ENCODE data around the gene OR2C3.
A peak's percentile ranks its signal among the peaks of the same experiment; 100 is the strongest.
"Not testable (repeated sequence)": the region's sequence is repeated elsewhere in the genome, so short reads cannot be mapped to it uniquely, and the experiment has no call there.

Gene OR2C3

DNA sequence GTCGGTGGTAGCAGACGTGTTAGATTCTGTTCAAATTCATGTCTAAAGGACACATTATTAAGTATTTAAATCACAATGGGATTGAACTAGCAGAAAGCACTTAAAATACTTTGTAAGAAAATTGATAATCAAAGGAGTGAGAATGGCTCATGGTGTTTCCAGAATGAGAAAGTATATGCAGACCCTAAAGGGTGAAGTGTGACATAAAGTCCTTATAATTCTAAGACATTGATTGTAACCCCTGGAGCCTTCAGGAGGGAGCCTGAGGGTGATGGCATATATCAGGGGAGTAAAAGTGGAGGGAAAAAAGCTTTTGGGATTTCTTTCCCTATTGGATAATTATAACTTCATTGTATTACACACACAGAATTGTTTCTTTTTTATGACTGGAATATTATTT lies at the start of gene OR2C3:
Gene OR2C3 (minus strand): TSS at position 101 of the 400 bp plus-strand sequence. CDS start 3,929 bp downstream, outside the sequence.
- no peak for DNase-seq

DNA sequence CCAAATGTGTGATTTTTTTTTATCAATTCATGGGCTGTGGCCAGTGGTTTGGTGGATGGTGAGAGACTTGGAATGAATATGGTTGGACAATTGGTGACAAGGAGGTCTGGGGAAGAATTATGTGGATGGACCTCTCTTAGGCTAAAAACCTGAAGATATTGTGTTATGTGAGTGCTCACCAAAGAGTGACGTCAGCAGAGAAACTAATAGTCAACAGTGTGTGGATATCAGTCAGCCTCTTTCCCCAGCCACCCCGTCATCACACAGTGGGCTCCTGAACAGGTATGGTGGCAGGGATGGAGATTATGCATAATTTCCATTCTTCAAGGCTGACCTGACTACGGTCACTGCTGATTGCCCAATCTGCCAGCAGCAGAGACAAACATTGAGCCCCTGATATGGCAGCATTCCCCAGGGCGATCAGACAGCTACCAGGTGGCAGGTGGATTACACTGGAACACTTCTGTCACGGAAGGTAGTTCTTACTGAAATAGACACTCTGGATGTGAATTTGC lies 42.8 kb upstream of the OR2C3 start:
- no peak for DNase-seq

DNA sequence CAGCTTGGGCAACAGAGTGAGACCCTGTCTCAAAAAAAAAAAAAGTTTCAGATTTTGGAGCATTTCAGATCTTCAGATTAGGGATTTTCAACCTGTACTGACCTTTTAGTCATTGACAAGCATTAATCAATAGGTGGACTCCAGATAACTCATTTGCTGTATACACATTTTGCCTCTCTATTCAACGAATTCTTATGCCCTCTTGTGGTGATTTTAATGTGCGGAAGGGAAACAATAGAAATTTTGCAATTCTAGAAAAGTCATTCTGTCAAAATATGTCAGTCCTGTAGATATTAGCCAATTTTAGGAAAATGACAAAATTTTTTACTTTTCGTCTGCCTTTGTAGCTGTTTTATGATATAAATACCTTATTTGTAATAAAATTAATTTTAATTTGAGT lies 40.3 kb upstream of the OR2C3 start:
- DNase-seq: peak; percentile 8

DNA sequence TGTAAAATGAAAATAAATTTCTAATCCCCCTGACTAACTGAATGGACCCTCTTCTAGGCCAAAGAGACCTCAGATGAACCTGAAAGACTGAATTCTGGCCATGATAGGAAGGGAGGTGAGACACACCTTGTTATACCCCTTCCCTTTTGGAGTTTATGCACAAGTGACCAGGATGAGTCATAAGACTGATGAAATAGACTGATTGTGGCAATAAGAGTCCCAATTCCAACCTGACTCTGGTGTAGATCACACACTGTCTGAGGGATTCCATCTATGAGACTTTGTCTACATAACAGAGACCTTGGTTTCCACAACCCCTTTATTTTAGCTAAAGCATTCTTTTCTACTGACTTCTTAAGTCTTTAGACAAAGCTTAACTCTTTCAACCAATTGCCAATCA lies 38.4 kb upstream of the OR2C3 start:
- no peak for DNase-seq

DNA sequence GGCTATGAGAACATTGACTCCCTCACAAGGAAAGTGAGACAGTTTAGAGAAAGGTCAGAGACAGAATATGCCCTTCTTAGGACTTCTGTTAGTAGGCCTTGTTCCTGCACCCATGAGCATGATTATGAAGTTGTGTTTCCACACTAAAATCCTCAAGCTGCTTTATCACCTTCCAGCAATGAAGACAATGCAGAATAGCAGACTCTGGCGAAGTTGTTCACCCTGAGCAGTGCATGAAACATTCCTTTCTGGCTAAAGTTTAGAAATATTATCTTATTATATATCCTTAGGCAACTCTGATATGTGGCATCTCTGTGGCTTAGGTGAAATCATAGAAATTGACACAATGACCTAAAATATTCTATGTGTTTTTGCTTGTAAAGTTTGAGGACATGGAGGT lies 38.0 kb upstream of the OR2C3 start:
- no peak for DNase-seq

DNA sequence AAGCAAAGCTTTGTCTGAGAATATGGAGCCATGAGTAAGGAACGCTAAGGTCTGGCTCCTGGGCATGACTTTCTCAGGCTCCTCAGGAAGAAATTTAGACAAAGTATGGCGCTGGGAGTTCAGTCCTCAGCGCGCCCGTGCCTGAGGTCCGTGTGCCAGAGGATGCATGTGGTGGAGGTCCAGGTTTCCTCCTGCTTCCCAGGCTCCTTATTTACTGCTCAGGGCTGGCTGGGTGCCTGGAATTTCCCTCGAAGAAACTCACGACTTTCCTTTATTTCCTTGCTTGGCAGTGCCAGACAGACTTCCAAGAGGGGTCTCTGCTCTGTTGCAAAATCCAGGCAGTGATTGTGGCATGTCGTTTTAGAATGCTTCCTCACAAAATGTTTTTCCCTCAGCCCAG lies 26.0 kb upstream of the OR2C3 start:
- no peak for DNase-seq

DNA sequence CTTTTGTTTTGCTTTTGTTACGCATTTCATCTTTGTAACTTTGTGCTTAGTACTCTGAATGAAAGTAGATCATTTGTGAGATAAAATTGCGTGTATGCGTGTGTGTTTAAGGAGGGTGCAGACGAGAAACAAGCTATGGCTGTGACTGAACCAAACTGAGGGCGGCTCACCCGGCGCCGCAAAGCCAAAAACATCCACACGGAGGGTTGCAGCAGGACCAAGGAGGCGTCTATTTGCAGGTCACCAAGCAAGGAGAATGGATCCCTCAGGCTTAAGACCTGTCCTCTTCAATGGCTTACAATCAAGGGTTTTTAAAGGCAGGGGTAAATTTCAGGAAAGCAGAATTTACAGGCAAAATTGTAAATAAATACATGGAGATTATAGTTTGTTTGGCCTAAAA lies 25.5 kb upstream of the OR2C3 start:
- DNase-seq: no peak

DNA sequence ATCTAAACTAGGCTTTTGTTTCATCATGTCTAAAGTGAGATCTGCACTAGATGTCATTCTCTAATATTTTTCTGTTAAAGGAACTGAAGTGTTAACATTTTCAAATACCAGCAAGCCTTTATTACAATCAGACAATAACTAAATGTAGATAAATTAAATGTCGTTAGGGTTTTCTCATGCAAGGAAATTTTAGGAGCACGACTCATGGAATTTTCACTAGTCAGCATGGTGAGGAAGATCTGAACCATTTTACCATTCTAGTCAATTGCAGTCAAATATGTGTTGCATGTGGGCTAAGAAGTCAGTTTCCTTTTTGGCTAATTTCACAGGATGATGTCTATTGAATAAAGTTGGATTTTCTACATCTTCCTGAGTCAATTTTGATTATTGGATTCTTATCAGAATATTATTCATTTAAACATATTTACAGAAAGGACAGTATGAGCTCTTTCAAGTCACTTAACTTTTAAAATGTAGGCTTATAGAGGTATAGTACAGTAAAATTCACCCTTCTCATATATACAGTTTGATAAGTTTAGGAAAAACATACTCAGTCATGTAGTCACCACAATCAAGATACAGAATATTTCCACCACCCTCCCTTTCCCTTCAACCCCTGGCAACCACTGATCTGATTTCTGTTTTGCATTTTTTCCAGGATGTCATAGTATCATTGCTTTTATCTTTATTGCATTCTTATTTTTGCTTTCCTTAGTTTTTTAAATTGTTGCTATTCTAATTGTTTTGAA lies 21.9 kb upstream of the OR2C3 start:
- DNase-seq: no peak

DNA sequence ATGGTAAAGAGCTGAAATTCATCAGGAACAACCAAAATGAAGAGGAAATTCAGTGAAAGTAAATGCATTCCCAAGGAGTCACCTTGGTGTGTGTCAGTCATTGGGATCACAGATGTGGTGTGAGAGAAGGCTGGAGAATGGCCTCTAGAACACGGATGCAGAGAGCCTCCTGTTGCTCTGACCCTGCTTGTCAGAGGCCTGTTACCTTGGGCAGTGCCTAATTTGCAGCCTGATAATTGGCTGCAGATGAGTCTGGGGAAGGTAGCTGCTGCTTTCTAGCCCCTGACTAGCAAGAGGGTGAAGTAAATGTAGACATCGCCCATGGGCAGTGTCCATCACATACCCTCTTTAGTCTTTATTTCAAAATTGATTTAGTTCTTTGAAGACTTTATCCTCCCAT lies 16.0 kb upstream of the OR2C3 start:
- DNase-seq: no peak

DNA sequence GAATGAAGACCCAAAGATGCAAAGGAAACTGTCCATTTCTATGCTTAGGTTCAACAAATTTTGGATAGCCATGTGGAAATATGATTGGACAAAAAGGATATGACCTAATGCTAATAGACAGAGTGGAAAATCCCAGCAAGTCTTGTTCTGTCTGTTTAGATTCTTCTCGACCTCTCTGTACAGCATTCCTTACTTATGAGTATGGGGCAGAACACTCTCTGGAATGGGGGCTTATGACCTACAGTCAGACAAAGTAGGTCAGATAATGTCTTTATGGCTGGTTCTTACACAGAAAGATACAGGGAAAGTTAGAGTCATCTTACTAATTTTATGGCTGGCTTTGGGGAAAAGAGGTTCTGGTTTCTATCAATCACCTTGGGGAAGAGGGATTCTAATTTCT lies 15.5 kb upstream of the OR2C3 start:
- no peak for DNase-seq

DNA sequence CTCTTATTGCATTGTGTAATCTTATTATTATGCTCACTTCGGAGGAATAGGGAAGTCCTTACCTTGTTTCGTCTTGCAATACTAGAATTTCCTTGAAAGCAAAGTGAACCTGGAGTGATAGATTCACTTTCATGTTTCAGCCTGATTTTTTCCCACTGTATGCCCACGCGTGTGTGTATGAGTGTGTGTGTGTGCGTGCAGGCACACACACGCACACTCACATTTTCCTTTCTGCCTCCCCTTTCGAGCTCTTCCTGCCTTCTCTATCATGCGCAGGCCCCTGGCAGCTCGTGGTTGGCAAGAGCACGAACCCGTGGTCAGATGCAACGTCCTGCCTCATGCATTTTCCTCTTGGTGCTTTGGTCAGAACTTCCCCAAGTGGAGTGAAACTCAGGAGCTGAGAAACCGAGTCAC lies 12.5 kb upstream of the OR2C3 start, which contains the start of gene GCSAML:
Gene GCSAML (plus strand): TSS at position 366 of the 414 bp plus-strand sequence. CDS start 58 bp downstream, outside the sequence.
- no peak for DNase-seq

DNA sequence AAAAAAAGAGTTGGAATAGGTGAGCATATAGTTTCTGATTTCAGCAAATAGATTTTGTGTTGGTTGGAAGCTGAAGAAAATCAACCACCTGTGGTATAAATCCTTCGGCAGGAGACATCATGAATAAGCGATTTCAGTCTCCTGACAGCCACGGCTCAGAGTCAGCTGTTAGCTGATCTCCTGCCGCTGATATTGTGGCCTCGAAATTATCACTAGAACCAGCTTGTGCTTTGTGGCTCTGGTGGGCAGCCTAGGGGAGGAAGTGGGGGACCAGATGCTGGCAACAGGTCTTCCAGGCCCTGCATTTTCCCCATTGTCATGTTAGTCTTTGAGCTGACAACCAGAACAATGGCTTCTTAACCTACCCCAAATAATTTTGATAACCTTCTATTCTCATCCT lies 11.9 kb upstream of the OR2C3 start:
- DNase-seq: no peak

DNA sequence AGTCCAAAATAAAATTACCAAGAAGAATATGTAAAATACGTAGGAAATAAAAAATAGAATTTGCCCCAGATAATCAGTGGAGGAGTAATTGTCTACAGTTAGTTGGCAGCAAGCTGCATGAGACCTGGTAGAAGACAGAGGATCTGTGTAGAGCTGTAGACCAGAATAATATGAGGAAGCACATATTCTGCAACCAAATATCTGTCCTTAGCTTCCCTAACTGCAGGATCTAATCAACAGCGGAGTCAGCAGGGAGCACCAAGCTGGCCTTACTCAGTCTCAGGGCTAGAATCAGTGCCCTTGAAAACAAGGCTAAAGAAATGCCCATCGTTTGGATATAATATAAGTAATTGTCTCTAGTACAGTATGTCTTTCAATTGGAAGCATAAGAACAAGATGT lies 6.6 kb upstream of the OR2C3 start:
- DNase-seq: no peak

DNA sequence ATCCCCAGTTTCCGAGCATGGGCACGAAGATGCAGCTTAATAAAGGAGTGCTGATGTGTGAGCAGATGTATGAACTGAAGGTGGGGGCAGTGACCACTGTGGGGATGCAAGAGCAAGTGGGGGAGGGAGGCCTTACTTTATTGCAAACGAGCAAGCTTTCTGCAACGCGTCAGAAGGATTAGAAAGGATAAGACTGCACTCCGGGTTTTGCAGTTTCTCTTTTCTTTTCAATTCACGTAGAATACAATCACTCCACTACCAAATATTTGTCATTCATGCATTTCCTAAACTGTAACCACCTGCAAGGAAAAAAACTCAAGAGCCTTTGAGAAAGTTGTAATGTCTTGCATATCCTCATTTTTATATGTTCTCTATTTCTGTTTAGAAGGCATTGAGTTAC lies 4.3 kb upstream of the OR2C3 start:
- DNase-seq: no peak

DNA sequence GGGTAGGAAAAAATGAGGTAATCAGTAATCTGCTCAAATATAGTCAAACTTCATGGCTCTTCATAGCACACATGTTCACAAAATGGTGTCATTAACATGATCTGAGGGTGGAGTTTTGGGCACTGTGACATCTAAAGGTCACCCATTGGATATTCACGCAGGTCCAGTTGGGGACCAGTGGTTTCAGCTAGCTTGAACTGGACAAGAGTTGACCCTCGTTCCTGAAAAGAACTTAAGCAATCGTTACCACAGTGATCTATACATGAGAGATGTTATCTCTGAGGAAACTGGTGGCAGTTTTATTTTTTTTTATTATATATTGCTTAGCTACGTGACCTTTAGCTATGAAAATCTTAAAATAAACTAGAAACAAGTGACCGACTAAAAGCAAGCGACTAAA lies 3.0 kb upstream of the OR2C3 start:
- DNase-seq: no peak

DNA sequence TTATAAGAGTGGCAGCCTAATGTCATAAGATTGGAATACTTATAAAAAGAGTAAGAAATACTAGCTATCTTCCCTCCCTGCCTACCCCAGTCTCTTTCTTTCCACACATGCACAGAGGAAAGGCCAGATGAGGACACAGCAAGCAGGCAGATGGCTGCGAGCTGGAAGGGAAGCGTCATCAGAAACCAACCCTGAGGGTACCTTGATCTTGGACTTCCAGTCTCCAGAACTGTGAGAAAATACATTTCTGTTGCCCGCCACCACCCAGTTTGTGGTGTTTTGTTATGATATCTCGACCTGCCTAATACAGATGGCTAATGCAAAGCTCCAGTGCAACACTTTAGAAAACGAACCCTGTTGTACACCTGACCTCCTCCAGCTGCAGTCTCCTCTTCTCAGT lies 2.3 kb upstream of the OR2C3 start:
- DNase-seq: no peak

DNA sequence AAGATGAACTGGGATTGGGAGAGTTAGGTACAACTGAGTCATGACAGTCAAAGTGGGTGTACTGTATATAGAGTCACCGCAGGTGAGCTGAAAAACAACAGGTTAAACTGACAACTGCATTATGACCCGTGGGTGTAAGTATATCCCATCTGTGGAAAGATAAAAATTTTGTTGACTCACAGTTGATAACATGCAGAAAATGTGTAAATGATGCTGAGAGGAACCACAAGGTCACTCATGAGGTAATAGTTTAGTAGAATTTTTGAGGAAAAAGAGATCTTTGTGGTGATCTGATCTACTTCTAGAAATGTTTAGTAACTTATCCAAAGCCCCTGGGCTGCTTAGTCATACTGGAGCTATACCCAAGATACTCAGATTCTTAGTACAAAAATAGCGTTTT lies 838 bp downstream of the OR2C3 start:
- no peak for DNase-seq

DNA sequence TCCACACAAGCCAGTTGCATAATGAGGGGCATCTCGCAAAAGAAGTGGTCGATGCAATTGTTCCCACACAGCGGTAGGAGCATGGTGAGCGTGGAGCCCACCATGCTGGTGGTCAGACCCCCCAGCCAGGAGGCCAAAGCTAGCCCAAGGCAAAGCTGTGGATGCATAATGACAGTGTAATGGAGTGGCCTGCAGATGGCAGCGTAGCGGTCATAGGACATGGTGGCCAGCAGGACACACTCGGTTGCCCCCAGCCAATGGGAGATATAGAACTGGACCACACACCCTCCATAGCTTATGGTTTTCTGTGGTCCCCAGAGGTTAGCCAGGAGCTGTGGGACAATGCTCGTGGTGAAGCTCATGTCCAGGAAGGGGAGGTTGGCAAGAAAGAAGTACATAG lies 4.3 kb downstream of the OR2C3 start:
- no peak for DNase-seq

DNA sequence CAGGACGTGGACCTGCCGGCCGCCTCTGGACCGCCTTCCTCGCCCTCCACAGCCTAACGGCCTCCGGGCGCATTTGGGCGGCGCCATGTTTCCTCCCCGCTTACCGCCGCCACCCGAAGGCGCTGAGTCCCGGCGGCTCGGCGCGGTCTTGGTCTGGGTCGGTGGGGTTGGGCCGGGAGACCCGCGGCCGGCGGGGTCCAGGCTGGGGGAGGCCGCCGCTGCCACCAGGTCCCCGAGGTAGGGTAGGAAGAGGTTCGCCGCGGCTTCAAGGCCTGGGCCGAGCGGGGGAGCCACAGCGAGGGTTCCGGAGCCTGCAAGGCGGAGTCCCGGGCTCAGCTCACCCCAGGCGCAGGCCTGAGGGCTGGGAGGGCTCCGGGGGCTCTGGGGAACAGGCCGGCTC lies 5.5 kb downstream of the OR2C3 start:
- DNase-seq: no peak

DNA sequence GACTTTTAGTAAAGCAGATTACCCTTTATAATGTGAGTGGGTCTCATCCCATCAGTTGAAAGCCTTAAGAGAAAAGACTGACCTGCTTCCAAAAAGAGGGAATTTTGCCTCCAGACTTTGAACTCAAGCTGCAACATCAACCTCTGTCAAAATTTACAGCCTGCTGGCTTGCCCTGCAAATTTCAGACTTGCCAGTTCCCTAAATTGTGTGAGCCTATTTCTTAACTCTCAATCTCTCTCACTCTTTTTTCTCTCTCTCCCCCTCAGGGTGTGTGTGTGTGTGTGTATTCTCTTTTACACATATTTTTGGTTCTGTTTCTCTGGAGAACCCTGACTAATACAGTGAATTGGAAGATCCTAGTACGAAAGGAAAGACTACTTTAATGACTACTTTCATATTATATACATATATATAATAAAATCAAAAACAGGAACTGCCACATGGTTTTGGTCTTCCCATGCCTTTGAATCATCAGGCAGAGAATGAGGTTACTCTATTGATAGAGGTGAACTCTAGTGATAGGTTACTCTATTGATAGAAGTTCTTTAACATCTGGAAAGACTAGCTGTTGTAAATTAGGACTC lies 6.4 kb downstream of the OR2C3 start:
- DNase-seq: no peak

DNA sequence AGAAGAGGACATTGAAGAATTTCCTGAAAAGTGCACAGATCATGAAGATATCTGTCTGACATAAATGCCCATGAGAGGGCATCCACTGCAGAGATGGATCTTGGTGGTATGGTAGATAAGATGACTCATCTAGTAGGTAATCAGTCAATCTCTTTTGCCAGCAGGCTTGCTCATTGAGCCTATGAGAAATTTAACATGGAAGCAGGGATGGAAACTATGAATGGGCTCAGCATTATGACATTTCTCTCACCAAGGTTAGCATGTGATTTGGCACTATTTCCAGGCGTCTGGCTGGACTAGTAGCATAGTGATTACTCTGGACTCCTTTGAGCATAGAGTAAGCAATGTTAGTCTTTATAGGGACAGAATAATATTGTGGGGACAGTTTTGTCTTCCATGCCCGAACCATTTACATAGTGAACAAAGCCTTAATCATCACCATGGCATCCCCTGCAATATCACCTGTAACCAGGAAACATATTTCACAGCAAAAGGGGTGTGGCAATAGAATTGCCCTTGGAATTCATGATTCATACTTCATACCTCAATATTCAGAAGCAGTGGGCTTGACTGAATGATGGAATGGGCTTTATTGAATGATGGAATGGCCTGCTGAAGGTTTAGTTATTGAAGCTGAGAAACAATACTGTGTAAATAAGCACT lies 7.3 kb downstream of the OR2C3 start:
- no peak for DNase-seq

DNA sequence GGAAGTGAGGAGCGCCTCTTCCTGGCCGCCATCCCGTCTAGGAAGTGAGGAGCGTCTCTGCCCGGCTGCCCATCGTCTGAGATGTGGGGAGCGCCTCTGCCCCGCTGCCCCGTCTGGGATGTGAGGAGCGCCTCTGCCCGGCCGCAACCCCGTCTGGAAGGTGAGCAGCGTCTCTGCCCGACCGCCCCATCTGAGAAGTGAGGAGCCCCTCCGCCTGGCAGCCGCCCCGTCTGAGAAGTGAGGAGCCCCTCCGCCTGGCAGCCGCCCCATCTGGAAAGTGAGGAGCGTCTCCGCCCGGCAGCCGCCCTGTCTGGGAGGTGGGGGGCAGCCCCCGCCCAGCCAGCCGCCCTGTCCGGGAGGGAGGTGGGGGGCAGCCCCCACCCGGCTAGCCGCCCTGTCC lies 14.4 kb downstream of the OR2C3 start:
- DNase-seq: not testable (repeated sequence)

DNA sequence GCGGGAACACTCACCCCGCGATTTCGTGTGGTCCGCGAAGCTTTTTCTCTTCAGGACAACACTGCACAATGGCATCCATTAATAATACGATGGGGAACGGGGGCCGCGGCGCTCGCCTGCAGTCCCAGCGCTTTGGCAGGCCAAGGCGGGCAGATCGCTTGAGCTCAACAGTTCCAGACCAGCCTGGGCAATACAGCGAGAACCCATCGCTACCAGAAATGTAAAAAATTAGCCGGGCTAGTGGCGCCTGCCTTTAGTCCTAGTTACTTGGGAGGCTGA lies 17.7 kb downstream of the OR2C3 start:
- no peak for DNase-seq

Data from NCI-H2171 treated with DMSO at 0.1 percent for 48 hours (cell line).